Astrocyte of the spinal cord (primary cell): ENCODE results near the gene HIPK1.

ENCODE experiments used
- DNase-seq: peaks from one replicate; pipeline ENCODE4 v3.0.0; 2011; ENCODE audit warnings: low read depth, low spot score
- H3K4me3 ChIP-seq: 2 replicates; pipeline ENCODE4 v1.5.1; 2011; ENCODE audit warnings: low read depth, mild to moderate bottlenecking, low read length, moderate library complexity
- in situ Hi-C: cut with HindIII; loops from 2 replicates; pipeline ENCODE4 v1.10.0; 2017; ENCODE audit warnings: low sequenced_read_pairs
- TF ChIP-seq, protein P1 (sequence below): IDR thresholded peaks from 2 replicates; pipeline ENCODE4 v1.5.1; 2012; ENCODE audit warnings: low read depth, mild to moderate bottlenecking, low read length, inconsistent platforms

HIPK1 gene

GRCh38 chr1:113949007-113949406, 19.9 kb downstream of the HIPK1 start:
- in situ Hi-C loops = no loop called here
- TF ChIP-seq, protein P1, sequence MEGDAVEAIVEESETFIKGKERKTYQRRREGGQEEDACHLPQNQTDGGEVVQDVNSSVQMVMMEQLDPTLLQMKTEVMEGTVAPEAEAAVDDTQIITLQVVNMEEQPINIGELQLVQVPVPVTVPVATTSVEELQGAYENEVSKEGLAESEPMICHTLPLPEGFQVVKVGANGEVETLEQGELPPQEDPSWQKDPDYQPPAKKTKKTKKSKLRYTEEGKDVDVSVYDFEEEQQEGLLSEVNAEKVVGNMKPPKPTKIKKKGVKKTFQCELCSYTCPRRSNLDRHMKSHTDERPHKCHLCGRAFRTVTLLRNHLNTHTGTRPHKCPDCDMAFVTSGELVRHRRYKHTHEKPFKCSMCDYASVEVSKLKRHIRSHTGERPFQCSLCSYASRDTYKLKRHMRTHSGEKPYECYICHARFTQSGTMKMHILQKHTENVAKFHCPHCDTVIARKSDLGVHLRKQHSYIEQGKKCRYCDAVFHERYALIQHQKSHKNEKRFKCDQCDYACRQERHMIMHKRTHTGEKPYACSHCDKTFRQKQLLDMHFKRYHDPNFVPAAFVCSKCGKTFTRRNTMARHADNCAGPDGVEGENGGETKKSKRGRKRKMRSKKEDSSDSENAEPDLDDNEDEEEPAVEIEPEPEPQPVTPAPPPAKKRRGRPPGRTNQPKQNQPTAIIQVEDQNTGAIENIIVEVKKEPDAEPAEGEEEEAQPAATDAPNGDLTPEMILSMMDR = peak; percentile 33
- H3K4me3 ChIP-seq = no peak overlapping the region
- DNase-seq = no peak

- in situ Hi-C loops = no loop called here
- DNase-seq = no peak
- no peak overlapping the region for H3K4me3 ChIP-seq
- TF ChIP-seq, protein P1 = no peak
Observed at GRCh38 chr1:113950908-113951307, 21.8 kb downstream of the HIPK1 start.

- in situ Hi-C loops = no loop called here
Observed at GRCh38 chr1:113951719-113952118, 22.6 kb downstream of the HIPK1 start.

GRCh38 chr1:113957984-113958383, 28.9 kb downstream of the HIPK1 start:
- in situ Hi-C loops = no loop called here
- TF ChIP-seq, protein P1 = no peak
- no peak overlapping the region for H3K4me3 ChIP-seq
- no peak for DNase-seq

More at GRCh38 chr1:113951719-113952118, 22.6 kb downstream of the HIPK1 start:
- TF ChIP-seq, protein P1 = no peak
- DNase-seq = no peak
- no peak overlapping the region for H3K4me3 ChIP-seq

GRCh38 chr1:113958691-113959090, 29.6 kb downstream of the HIPK1 start:
- no peak for DNase-seq
- TF ChIP-seq, protein P1 = no peak
- no peak overlapping the region for H3K4me3 ChIP-seq
- in situ Hi-C loops = no loop called here

DNA sequence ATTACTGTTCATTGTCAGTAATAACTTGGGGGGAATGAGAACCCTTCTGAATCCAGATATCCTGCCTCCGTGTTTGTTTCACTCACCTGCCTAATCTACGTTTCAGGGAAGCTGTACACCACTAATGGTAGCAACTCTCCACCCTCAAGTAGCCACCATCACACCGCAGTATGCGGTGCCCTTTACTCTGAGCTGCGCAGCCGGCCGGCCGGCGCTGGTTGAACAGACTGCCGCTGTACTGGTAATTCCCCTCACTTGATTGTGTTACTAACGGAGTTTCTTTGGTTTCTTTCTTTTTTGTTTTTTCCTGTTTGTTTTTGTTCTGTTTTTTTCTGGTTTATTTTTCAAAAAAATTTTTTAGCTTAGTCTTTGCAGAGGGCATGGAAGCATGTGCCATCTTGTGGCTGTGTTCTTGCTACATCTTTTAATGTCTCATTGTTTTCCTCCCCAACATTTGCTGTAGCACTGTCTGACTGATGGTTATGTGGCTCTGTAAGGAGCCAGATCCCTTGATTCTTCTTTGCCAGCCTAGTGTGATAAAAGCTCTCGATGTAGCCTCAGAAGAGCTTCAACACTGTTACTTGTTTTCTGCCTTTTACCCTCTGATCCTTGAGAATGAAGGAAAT, 34.3 kb downstream of the HIPK1 start:
- in situ Hi-C loops = no loop called here
- TF ChIP-seq, protein P1 = peak; percentile 18
- no peak overlapping the region for H3K4me3 ChIP-seq
- no peak for DNase-seq
